Parathyroid adenoma (tissue), 2 donors: ENCODE data around the gene CA11.

Source experiments
- H2AFZ ChIP-seq: fragments of 300-600 bp; sonication (generic); one replicate; pipeline ENCODE4 v1.7.0; 2017; ENCODE audit warnings: antibody characterized with exemption, mild to moderate bottlenecking
- H3K27ac ChIP-seq: fragments of 300-600 bp; sonication (generic); one replicate; pipeline ENCODE4 v1.7.0; 2017
- H3K27me3 ChIP-seq: fragments of 300-600 bp; sonication (generic); one replicate; pipeline ENCODE4 v1.7.0; 2017; ENCODE audit warnings: low read length; ENCODE audit not compliant: control insufficient read depth, insufficient read depth
- H3K36me3 ChIP-seq: fragments of 300-600 bp; sonication (generic); one replicate; pipeline ENCODE4 v1.7.0; 2017; ENCODE audit warnings: low read length; ENCODE audit not compliant: control insufficient read depth, insufficient read depth
- H3K4me1 ChIP-seq: fragments of 300-600 bp; sonication (generic); one replicate; pipeline ENCODE4 v1.7.0; 2017; ENCODE audit warnings: control low read depth
- H3K4me2 ChIP-seq: fragments of 300-600 bp; sonication (generic); one replicate; pipeline ENCODE4 v1.7.0; 2017; ENCODE audit warnings: low read length
- H3K4me3 ChIP-seq: fragments of 300-600 bp; sonication (generic); one replicate; pipeline ENCODE4 v1.7.0; 2017; ENCODE audit warnings: low read depth, low read length
- H3K79me2 ChIP-seq: fragments of 300-600 bp; sonication (generic); one replicate; pipeline ENCODE4 v1.7.0; 2017; ENCODE audit warnings: control low read depth
- H3K9ac ChIP-seq: fragments of 300-600 bp; sonication (generic); one replicate; pipeline ENCODE4 v1.7.0; 2017; ENCODE audit warnings: mild to moderate bottlenecking
- H3K9me3 ChIP-seq: fragments of 300-600 bp; sonication (generic); one replicate; pipeline ENCODE4 v1.7.0; 2017; ENCODE audit warnings: low read length; ENCODE audit not compliant: control insufficient read depth
- TF ChIP-seq, protein P1 (sequence below): fragments of 300-600 bp; sonication (generic); IDR thresholded peaks from one replicate; pipeline ENCODE4 v1.7.0; 2017; ENCODE audit warnings: antibody characterized with exemption, mild to moderate bottlenecking
- donor health status: primary hyperparathyroidism.

The CA11 gene

DNA sequence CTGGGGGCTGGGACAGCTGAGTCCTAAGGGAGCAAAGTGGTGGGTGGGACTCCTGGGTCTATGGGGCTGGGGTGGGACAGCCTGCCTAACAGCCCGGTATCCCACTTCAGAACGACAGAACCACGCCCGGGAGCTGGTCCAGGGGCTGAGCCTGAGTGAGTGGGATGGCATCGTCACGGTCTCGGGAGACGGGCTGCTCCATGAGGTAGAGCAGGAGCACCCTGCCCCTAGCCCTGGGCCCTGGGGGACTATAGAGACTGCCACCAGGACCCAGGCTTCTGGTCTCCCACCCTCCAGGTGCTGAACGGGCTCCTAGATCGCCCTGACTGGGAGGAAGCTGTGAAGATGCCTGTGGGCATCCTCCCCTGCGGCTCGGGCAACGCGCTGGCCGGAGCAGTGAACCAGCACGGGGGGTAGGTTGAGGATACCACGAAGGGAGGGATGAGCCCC lies 18.1 kb downstream of the CA11 start:
- H3K36me3 ChIP-seq: no peaks in the 10 kb centered on the region

DNA sequence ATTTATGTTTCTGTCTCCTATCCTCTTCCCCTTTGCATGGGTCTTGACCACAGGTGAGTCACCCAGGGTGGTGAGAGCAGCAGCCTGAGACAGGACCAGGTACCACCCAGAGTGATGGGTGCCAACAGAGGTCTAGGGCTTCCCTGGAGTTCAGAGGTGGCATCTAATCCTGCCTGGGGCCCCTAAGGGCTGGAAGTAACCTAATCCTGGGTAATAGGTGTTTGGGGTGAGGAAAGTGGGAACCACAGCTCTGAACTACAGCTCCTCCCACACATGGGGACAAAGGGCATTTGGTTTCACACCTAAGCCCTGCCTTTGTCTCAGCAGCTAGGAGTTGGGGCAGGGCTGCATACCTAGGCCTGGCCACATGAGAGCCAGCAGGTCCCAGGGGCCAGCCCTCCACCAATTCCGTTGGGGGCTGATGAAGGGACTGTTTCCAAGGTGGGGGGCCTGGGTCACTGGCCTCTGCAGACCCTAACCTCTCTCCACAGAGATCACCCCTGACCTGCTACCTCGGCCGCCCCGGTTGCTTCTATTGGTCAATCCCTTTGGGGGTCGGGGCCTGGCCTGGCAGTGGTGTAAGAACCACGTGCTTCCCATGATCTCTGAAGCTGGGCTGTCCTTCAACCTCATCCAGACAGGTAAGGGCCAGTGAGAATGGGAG lies 18.7 kb downstream of the CA11 start:
- Histone ChIP-seq H2AFZ (no peak overlapping the region), H3K9me3 (no peaks in the 10 kb centered on the region), H3K79me2 (no peaks in the 10 kb centered on the region), H3K9ac (no peak overlapping the region), H3K36me3 (no peaks in the 10 kb centered on the region), H3K27me3 (no peaks in the 10 kb centered on the region), H3K4me2 (no peak overlapping the region), H3K4me1 (peaks cover 26% of the 10 kb centered on the region), H3K4me3 (no peak overlapping the region), H3K27ac (no peak overlapping the region)
- TF ChIP-seq, protein P1, sequence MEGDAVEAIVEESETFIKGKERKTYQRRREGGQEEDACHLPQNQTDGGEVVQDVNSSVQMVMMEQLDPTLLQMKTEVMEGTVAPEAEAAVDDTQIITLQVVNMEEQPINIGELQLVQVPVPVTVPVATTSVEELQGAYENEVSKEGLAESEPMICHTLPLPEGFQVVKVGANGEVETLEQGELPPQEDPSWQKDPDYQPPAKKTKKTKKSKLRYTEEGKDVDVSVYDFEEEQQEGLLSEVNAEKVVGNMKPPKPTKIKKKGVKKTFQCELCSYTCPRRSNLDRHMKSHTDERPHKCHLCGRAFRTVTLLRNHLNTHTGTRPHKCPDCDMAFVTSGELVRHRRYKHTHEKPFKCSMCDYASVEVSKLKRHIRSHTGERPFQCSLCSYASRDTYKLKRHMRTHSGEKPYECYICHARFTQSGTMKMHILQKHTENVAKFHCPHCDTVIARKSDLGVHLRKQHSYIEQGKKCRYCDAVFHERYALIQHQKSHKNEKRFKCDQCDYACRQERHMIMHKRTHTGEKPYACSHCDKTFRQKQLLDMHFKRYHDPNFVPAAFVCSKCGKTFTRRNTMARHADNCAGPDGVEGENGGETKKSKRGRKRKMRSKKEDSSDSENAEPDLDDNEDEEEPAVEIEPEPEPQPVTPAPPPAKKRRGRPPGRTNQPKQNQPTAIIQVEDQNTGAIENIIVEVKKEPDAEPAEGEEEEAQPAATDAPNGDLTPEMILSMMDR: no peak

More for the DNA sequence above, 18.1 kb downstream of the CA11 start:
- H3K27me3 ChIP-seq: no peaks in the 10 kb centered on the region
- no peaks in the 10 kb centered on the region for H3K79me2 ChIP-seq
- no peak overlapping the region for H2AFZ ChIP-seq
- no peak overlapping the region for H3K27ac ChIP-seq
- H3K4me3 ChIP-seq: no peak overlapping the region
- no peak overlapping the region for H3K9ac ChIP-seq
- H3K4me2 ChIP-seq: no peak overlapping the region
- TF ChIP-seq, protein P1: no peak
- H3K4me1 ChIP-seq: peaks cover 32% of the 10 kb centered on the region
- H3K9me3 ChIP-seq: no peaks in the 10 kb centered on the region

- Histone ChIP-seq H3K9me3 (no peaks in the 10 kb centered on the region), H3K4me3 (no peak overlapping the region), H3K4me1 (peaks cover 15% of the 10 kb centered on the region), H3K4me2 (no peak overlapping the region), H3K36me3 (no peaks in the 10 kb centered on the region), H3K27me3 (no peaks in the 10 kb centered on the region), H3K9ac (no peak overlapping the region), H3K79me2 (no peaks in the 10 kb centered on the region), H2AFZ (no peak overlapping the region), H3K27ac (no peak overlapping the region)
- TF ChIP-seq, protein P1: no peak
Measured at GRCh38 chr19:48625891-48626327, 20.1 kb downstream of the CA11 start.

GRCh38 chr19:48624791-48625723 lies 20.9 kb downstream of the CA11 start:
- H3K9ac ChIP-seq: no peak overlapping the region
- no peaks in the 10 kb centered on the region for H3K27me3 ChIP-seq
- TF ChIP-seq, protein P1: no peak

More at GRCh38 chr19:48624791-48625723, 20.9 kb downstream of the CA11 start:
- Histone ChIP-seq H3K36me3 (no peaks in the 10 kb centered on the region), H3K4me2 (peak overlapping the region; percentile 96), H3K27ac (peak overlapping the region; percentile 49), H2AFZ (no peak overlapping the region), H3K9me3 (no peaks in the 10 kb centered on the region), H3K4me3 (peak overlapping the region; percentile 4), H3K79me2 (no peaks in the 10 kb centered on the region), H3K4me1 (peaks cover 7% of the 10 kb centered on the region)
